A673 (cell line): ENCODE results near the gene PLCG1.

Source experiments
- EZH2 ChIP-seq: fragments of 200-600 bp; sonication (generic); IDR thresholded peaks from 2 replicates; pipeline ENCODE4 v1.6.1; 2017; ENCODE audit warnings: borderline replicate concordance, low read depth, mild to moderate bottlenecking, mixed read lengths, antibody characterized with exemption, low read length; ENCODE audit not compliant: poor library complexity, severe bottlenecking
- TF ChIP-seq, protein P1 (sequence below): fragments of 300-800, 200-600 bp; sonication (generic); conservative IDR thresholded peaks from 2 replicates; pipeline ENCODE4 v1.5.1; 2017; ENCODE audit warnings: low read depth, mild to moderate bottlenecking, antibody characterized with exemption, low read length, moderate library complexity, mixed read lengths

- TF ChIP-seq, protein P1, sequence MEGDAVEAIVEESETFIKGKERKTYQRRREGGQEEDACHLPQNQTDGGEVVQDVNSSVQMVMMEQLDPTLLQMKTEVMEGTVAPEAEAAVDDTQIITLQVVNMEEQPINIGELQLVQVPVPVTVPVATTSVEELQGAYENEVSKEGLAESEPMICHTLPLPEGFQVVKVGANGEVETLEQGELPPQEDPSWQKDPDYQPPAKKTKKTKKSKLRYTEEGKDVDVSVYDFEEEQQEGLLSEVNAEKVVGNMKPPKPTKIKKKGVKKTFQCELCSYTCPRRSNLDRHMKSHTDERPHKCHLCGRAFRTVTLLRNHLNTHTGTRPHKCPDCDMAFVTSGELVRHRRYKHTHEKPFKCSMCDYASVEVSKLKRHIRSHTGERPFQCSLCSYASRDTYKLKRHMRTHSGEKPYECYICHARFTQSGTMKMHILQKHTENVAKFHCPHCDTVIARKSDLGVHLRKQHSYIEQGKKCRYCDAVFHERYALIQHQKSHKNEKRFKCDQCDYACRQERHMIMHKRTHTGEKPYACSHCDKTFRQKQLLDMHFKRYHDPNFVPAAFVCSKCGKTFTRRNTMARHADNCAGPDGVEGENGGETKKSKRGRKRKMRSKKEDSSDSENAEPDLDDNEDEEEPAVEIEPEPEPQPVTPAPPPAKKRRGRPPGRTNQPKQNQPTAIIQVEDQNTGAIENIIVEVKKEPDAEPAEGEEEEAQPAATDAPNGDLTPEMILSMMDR = no peak
- no peak for TF ChIP-seq EZH2
Measured at GRCh38 chr20:41160686-41161085, 23.3 kb downstream of the PLCG1 start.
